Adipocyte (in vitro differentiated cells): ENCODE data around the gene CCDC106.
A peak's percentile ranks its signal among the peaks of the same experiment; 100 is the strongest.

ENCODE experiments used
- DNase-seq: peaks from one replicate; pipeline ENCODE4 v3.0.0-alpha.2; 2015; ENCODE audit warnings: low read depth
- H3K27me3 ChIP-seq: replicated peaks from 2 replicates; pipeline ENCODE4 v1.7.0; 2013; ENCODE audit warnings: mild to moderate bottlenecking, low read length, moderate library complexity; ENCODE audit not compliant: control insufficient read depth, insufficient read depth
- H3K36me3 ChIP-seq: 2 replicates; pipeline ENCODE4 v1.7.0; 2013; ENCODE audit warnings: low read length, mild to moderate bottlenecking, moderate library complexity; ENCODE audit not compliant: control insufficient read depth, insufficient read depth, severe bottlenecking
- H3K4me1 ChIP-seq: 2 replicates; pipeline ENCODE4 v1.7.0; 2013; ENCODE audit warnings: mild to moderate bottlenecking, low read length, moderate library complexity; ENCODE audit not compliant: control insufficient read depth, insufficient read depth
- H3K4me3 ChIP-seq: 2 replicates; pipeline ENCODE4 v1.7.0; 2013; ENCODE audit warnings: mild to moderate bottlenecking, low read length, moderate library complexity
- H3K9ac ChIP-seq: 2 replicates; pipeline ENCODE4 v1.7.0; 2013; ENCODE audit warnings: mild to moderate bottlenecking, low read length, moderate library complexity
- H3K9me3 ChIP-seq: 2 replicates; pipeline ENCODE4 v1.7.0; 2013; ENCODE audit warnings: mild to moderate bottlenecking, low read length, moderate library complexity; ENCODE audit not compliant: control insufficient read depth

CCDC106 gene

GRCh38 chr19:55646889-55647731 lies 902 bp upstream of the CCDC106 start:
- DNase-seq, result no peak
- H3K9me3 ChIP-seq, result no peaks in the 10 kb centered on the region
- H3K36me3 ChIP-seq, result peaks cover 13% of the 10 kb centered on the region
- peak overlapping the region; percentile 89 for H3K4me3 ChIP-seq
- no peaks in the 10 kb centered on the region for H3K27me3 ChIP-seq
- peak overlapping the region; percentile 95 for H3K9ac ChIP-seq
- peaks cover 40% of the 10 kb centered on the region for H3K4me1 ChIP-seq

- no peaks in the 10 kb centered on the region for H3K9me3 ChIP-seq
- peak overlapping the region; percentile 95 for H3K9ac ChIP-seq
- peak overlapping the region; percentile 89 for H3K4me3 ChIP-seq
- H3K4me1 ChIP-seq, result peaks cover 30% of the 10 kb centered on the region
- no peaks in the 10 kb centered on the region for H3K27me3 ChIP-seq
- peaks cover 17% of the 10 kb centered on the region for H3K36me3 ChIP-seq
- DNase-seq, result no peak
These were observed 714 bp downstream of the CCDC106 start for GRCh38 chr19:55648585-55649267.

- Histone ChIP-seq H3K27me3 (no peaks in the 10 kb centered on the region), H3K4me1 (peaks cover 26% of the 10 kb centered on the region), H3K36me3 (peaks cover 16% of the 10 kb centered on the region), H3K9ac (peak overlapping the region; percentile 95), H3K4me3 (peak overlapping the region; percentile 89), H3K9me3 (no peaks in the 10 kb centered on the region)
- DNase-seq, result no peak
These were observed 1.5 kb downstream of the CCDC106 start for GRCh38 chr19:55649268-55650125.

- Histone ChIP-seq H3K9me3 (no peaks in the 10 kb centered on the region), H3K27me3 (no peaks in the 10 kb centered on the region)
- no peak for DNase-seq
These were observed 2.1 kb downstream of the CCDC106 start for GRCh38 chr19:55650126-55650557.

GRCh38 chr19:55650602-55651230 lies 2.7 kb downstream of the CCDC106 start:
- DNase-seq, result no peak
- H3K9me3 ChIP-seq, result no peaks in the 10 kb centered on the region
- H3K4me1 ChIP-seq, result peaks cover 19% of the 10 kb centered on the region
- no peak overlapping the region for H3K4me3 ChIP-seq
- peaks cover 4% of the 10 kb centered on the region for H3K36me3 ChIP-seq
- no peak overlapping the region for H3K9ac ChIP-seq
- H3K27me3 ChIP-seq, result no peaks in the 10 kb centered on the region

More at GRCh38 chr19:55650126-55650557, 2.1 kb downstream of the CCDC106 start:
- Histone ChIP-seq H3K9ac (no peak overlapping the region), H3K4me3 (no peak overlapping the region), H3K36me3 (peaks cover 10% of the 10 kb centered on the region), H3K4me1 (peaks cover 19% of the 10 kb centered on the region)

- no peaks in the 10 kb centered on the region for H3K9me3 ChIP-seq
- no peak for DNase-seq
- H3K27me3 ChIP-seq, result no peaks in the 10 kb centered on the region
- H3K4me1 ChIP-seq, result peaks cover 24% of the 10 kb centered on the region
- H3K36me3 ChIP-seq, result peaks cover 4% of the 10 kb centered on the region
- H3K4me3 ChIP-seq, result no peak overlapping the region
- no peak overlapping the region for H3K9ac ChIP-seq
These were observed 3.2 kb downstream of the CCDC106 start for GRCh38 chr19:55651236-55651635.

- no peak for DNase-seq
- no peak overlapping the region for H3K4me3 ChIP-seq
These were observed 4.5 kb downstream of the CCDC106 start for GRCh38 chr19:55652311-55653128.

GRCh38 chr19:55653651-55654322 lies 5.8 kb downstream of the CCDC106 start:
- peak overlapping the region; percentile 100 for H3K9ac ChIP-seq

More at GRCh38 chr19:55652311-55653128, 4.5 kb downstream of the CCDC106 start:
- H3K27me3 ChIP-seq, result no peaks in the 10 kb centered on the region
- H3K36me3 ChIP-seq, result peaks cover 4% of the 10 kb centered on the region
- peaks cover 31% of the 10 kb centered on the region for H3K4me1 ChIP-seq
- no peaks in the 10 kb centered on the region for H3K9me3 ChIP-seq
- H3K9ac ChIP-seq, result no peak overlapping the region

GRCh38 chr19:55654323-55654867 lies 6.4 kb downstream of the CCDC106 start:
- Histone ChIP-seq H3K27me3 (no peaks in the 10 kb centered on the region), H3K9me3 (no peaks in the 10 kb centered on the region), H3K36me3 (peaks cover 4% of the 10 kb centered on the region), H3K4me3 (peak overlapping the region; percentile 94), H3K4me1 (peaks cover 34% of the 10 kb centered on the region), H3K9ac (peak overlapping the region; percentile 100)
- peak; percentile 100 for DNase-seq

More at GRCh38 chr19:55653651-55654322, 5.8 kb downstream of the CCDC106 start:
- Histone ChIP-seq H3K4me1 (peaks cover 37% of the 10 kb centered on the region), H3K4me3 (peak overlapping the region; percentile 94), H3K36me3 (peaks cover 4% of the 10 kb centered on the region), H3K9me3 (no peaks in the 10 kb centered on the region), H3K27me3 (no peaks in the 10 kb centered on the region)
- DNase-seq, result peak; percentile 99
